Measurements from ENCODE around the gene CSF3R. TPM values are rescaled to one million over a fixed set of nuclear protein-coding genes. Genes with fewer than 3 reads are reported as not detected.

The CSF3R gene
- total RNA-seq, 1 experiment from 2014 or later, result not detected

DNA sequence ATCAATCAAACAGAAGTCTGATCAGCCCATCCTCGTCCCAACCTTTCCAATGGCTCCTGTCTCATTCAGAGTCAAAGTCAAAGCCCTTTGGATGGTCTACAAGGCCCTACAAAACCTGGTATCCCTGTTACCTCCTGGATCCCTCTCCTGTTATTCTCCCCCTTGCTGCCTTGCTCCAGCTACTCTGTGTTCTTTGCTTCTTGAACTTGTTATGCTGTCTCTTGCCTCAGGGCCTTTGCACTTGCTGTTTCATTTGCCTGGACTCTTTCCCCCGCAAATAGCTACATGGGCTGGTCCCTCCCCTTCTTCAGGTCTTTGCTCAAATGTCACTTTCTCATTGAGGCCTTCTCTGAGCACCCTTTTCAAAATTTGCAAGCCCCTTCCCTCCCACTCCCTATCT, 1.4 kb upstream of the CSF3R start:
- DNase-seq (ENCODE audit: low read depth), result no peak

GRCh38 chr1:36481771-36482723, 666 bp downstream of the CSF3R start:
- no peak for DNase-seq (ENCODE audit: low read depth)

GRCh38 chr1:36481091-36481490, 1.6 kb downstream of the CSF3R start:
- DNase-seq (ENCODE audit: low read depth), result no peak

GRCh38 chr1:36480161-36480560, 2.6 kb downstream of the CSF3R start:
- no peak for DNase-seq (ENCODE audit: low read depth)

DNA sequence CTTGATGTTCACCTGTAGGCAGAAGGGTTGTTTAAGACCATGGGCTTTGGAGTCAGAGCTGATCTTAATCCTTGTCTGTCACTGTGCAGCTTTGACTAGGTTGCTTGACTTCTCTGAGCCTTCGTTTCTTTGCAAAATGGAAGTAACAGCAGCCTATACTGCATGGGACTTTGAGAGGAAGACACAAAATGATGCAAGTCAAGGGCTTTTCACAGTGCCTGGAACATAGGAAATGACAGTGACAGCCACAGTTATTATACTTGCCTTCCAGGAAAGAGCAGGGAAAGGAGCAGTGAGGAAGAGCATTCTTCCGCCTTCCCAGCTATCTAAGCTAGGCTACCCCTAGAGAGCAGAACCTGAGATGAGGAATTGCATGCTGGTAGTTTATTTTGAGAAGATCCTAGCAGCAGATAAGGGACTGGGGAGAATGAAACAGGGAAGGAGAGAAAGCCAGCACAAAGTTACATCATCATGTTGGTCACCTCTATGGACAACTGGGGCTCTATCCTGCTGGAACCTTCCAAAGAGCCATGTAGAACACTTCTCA, 3.1 kb downstream of the CSF3R start:
- no peak for DNase-seq (ENCODE audit: low read depth)

- DNase-seq (ENCODE audit: low read depth), result peak; percentile 37
Observed at GRCh38 chr1:36477615-36478014, 5.1 kb downstream of the CSF3R start.

DNA sequence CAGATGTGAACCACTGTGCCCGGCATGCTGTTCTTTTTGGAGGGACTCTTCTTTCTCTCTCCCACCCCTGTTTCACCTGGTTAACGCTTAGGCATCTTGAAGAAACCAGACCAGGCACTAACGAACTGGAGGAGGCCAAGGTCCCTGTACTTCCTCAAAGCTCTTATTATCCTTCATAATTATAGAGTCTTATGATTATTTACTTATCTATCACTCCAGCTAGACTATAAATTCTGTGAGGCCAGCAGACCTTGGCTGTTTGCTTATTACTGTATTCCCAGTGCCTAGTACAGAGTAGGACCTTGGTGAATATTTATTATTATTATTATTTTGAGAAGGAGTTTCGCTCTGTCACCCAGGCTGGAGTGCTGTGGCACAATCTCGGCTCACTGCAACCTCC, 5.8 kb downstream of the CSF3R start:
- DNase-seq (ENCODE audit: low read depth), result no peak

GRCh38 chr1:36475910-36476604, 6.7 kb downstream of the CSF3R start:
- DNase-seq (ENCODE audit: low read depth), result no peak

GRCh38 chr1:36475341-36475740, 7.4 kb downstream of the CSF3R start:
- DNase-seq (ENCODE audit: low read depth), result no peak

DNA sequence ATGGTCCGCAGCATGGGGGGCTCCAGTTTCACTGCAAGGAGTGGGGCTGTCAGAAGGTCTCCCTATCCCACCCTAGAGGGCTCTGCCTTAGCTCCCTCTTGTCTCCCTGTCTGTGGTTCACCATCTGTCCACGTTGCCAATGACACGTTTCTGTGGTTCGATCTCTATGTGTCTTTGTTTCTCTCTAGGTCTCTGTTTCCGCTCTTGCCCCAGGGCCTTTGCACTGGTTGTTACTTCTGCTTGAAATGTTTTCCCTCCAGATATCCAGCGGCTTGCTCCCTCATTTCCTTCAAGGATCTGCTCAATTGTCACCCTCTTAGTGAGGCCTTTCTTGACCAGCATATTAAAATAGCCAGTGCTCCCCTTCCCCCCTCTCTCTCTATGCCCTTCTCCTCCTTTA, 10.1 kb downstream of the CSF3R start:
- DNase-seq (ENCODE audit: low read depth), result no peak

- DNase-seq (ENCODE audit: low read depth), result no peak
Observed at GRCh38 chr1:36471830-36472641, 10.7 kb downstream of the CSF3R start.

- no peak for DNase-seq (ENCODE audit: low read depth)
Observed at GRCh38 chr1:36469163-36469562, 13.6 kb downstream of the CSF3R start.

GRCh38 chr1:36467700-36468455, 14.8 kb downstream of the CSF3R start:
- no peak for DNase-seq (ENCODE audit: low read depth)

DNA sequence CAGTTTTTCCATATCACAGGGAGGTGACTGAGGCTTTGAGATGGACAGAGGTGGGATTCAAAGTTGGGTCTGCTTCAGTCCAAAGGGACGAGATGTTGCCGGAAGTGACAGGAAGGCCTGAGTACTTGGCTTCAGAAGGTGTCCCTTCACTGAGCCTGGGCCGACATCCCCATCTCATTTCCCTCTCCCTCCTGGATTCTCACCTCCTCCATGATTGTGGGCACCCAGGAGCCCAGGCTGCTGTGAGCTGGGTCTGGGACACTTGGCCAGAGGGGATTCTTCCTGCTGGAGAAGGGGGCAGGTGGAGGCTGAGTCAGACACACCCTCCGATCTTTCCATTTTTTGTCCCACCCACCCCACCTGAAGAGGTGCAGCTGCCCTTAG, 15.7 kb downstream of the CSF3R start:
- DNase-seq (ENCODE audit: low read depth), result no peak

- DNase-seq (ENCODE audit: low read depth), result no peak
Observed at GRCh38 chr1:36466370-36467026, 16.2 kb downstream of the CSF3R start.

DNA sequence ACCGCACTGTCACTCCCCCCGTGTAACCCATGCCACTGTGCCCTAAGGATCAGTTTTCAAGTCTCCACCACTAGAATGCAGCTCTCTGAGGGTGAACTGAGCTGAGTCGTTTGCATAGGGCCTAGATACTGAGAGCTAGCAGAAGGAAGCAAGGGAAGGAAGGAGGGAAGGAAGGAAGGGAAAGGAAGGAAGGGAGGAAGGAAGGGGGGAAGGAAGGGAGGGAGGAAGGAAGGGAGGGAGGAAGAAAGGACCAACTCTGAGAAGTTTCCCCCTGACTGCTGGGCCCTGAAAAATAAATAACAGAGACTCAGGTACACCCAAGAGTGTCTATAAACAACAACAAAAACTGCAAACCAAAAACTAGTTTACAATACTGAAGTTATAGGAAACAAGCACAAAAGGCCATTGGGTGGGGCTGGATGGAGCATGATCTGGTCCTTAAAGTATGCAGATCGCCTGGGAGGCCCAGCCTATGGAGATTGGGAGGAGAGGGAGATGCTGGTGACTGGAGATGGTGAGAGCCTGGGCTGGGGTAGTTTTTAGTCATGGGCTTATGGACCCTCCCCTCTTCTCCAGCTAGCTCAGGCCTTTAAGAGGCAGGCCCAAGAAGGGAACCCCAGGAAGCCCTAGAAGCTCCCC, 16.9 kb downstream of the CSF3R start:
- DNase-seq (ENCODE audit: low read depth), result no peak

GRCh38 chr1:36464605-36465393, 17.9 kb downstream of the CSF3R start:
- DNase-seq (ENCODE audit: low read depth), result no peak

- peak; percentile 91 for DNase-seq (ENCODE audit: low read depth)
Observed at GRCh38 chr1:36463803-36464604, 18.7 kb downstream of the CSF3R start, which contains the start of gene MRPS15. Gene MRPS15, minus strand, starts transcription at chr1:36464384. Its CDS starts 109 bp downstream, at chr1:36464275.

Data from HT1080 (cell line).